Keratinocyte (primary cell): Measurements from ENCODE around the gene APOBEC4. TPM values are rescaled to one million over a fixed set of nuclear protein-coding genes. Genes with fewer than 3 reads are reported as not detected.

Source experiments
- DNase-seq: peaks from one replicate; pipeline ENCODE4 v3.0.0-alpha.2; 2011; ENCODE audit warnings: low read depth, missing footprints, low spot score
- FAIRE-seq: peaks from 2 replicates; lab custom pipeline; 2011; peaks lifted over from hg19 to GRCh38; lab: Jason Lieb, UNC
- H2AFZ ChIP-seq: 2 replicates; pipeline ENCODE4 v1.6.0; 2012; ENCODE audit warnings: low read length, control low read depth, inconsistent platforms; ENCODE audit not compliant: control insufficient read depth
- H3K27ac ChIP-seq: 2 replicates; pipeline ENCODE4 v1.5.1; 2011; ENCODE audit warnings: low read length; ENCODE audit not compliant: control insufficient read depth, insufficient read depth
- H3K27me3 ChIP-seq: 3 replicates; pipeline ENCODE4 v1.6.0; 2011; ENCODE audit warnings: low read length; ENCODE audit not compliant: control insufficient read depth, insufficient read depth; ENCODE audit errors: extremely low read depth
- H3K36me3 ChIP-seq, 2 experiments: 2 replicates in 1 of 2; 3 replicates in 1 of 2; pipeline ENCODE4 v1.5.1; 2011; ENCODE audit warnings: low read length in 2 of 2, mild to moderate bottlenecking in 1 of 2; ENCODE audit not compliant: control insufficient read depth in 2 of 2, insufficient read depth in 2 of 2; ENCODE audit errors: extremely low read depth in 1 of 2
- H3K4me1 ChIP-seq: 3 replicates; pipeline ENCODE4 v1.5.1; 2011; ENCODE audit warnings: low read length; ENCODE audit not compliant: control insufficient read depth, insufficient read depth; ENCODE audit errors: extremely low read depth
- H3K4me2 ChIP-seq: 3 replicates; pipeline ENCODE4 v1.6.0; 2011; ENCODE audit warnings: low read depth, low read length; ENCODE audit not compliant: control insufficient read depth, insufficient read depth; ENCODE audit errors: extremely low read depth
- H3K4me3 ChIP-seq, 3 experiments: fragments of 200-600 bp in 1 of 3; sonication (generic) in 1 of 3; 2 replicates in 2 of 3; 3 replicates in 1 of 3; pipeline ENCODE4 v1.5.1; 2011 to 2016; ENCODE audit warnings: low read length in 3 of 3, mild to moderate bottlenecking in 3 of 3, control low read depth in 2 of 3, inconsistent platforms in 1 of 3, low read depth in 1 of 3, mixed read lengths in 1 of 3, mixed run types in 1 of 3, moderate library complexity in 1 of 3; ENCODE audit not compliant: control insufficient read depth in 2 of 3, insufficient read depth in 2 of 3; ENCODE audit errors: extremely low read depth in 1 of 3
- H3K79me2 ChIP-seq: 2 replicates; pipeline ENCODE4 v1.6.0; 2012; ENCODE audit warnings: low read length; ENCODE audit not compliant: control insufficient read depth, insufficient read depth
- H3K9ac ChIP-seq: 3 replicates; pipeline ENCODE4 v1.6.0; 2011; ENCODE audit warnings: low read length; ENCODE audit not compliant: control insufficient read depth, insufficient read depth; ENCODE audit errors: extremely low read depth
- H3K9me1 ChIP-seq: 3 replicates; pipeline ENCODE4 v1.6.0; 2011; ENCODE audit warnings: low read length; ENCODE audit not compliant: control insufficient read depth, insufficient read depth; ENCODE audit errors: extremely low read depth
- H3K9me3 ChIP-seq: 2 replicates; pipeline ENCODE4 v1.5.1; 2012; ENCODE audit warnings: low read depth, low read length; ENCODE audit not compliant: control insufficient read depth
- H4K20me1 ChIP-seq: 3 replicates; pipeline ENCODE4 v1.6.0; 2011; ENCODE audit warnings: low read length; ENCODE audit not compliant: control insufficient read depth, insufficient read depth; ENCODE audit errors: extremely low read depth
- CTCF ChIP-seq, 3 experiments: IDR thresholded peaks in 1 of 3; conservative IDR thresholded peaks in 1 of 3; optimal IDR thresholded peaks in 1 of 3; 2 replicates in 2 of 3; 3 replicates in 1 of 3; pipeline versions ENCODE3 to v1.5.1; 2011; ENCODE audit warnings: low read length in 3 of 3, mild to moderate bottlenecking in 3 of 3, moderate library complexity in 2 of 3, control low read depth in 1 of 3, inconsistent platforms in 1 of 3; ENCODE audit not compliant: insufficient read depth in 2 of 3; ENCODE audit errors: extremely low read depth in 1 of 3
- EZH2 ChIP-seq: IDR thresholded peaks from one replicate; pipeline ENCODE4 v1.6.1; 2012; ENCODE audit warnings: inconsistent platforms, mild to moderate bottlenecking, low read length, moderate library complexity
- dilution Hi-C: fragments of 300-500 bp; cut with MboI; formaldehyde crosslinking; loops from one replicate; pipeline ENCODE4 v1.7.0; 2020; ENCODE audit warnings: low sequenced_read_pairs; ENCODE audit not compliant: extremely low pct_ligation_motif_present
- polyA plus RNA-seq, 5 experiments: library from polyadenylated mRNA; depleted of rRNA in 3 of 5; stranded (reverse) in 3 of 5; stranded (forward) in 1 of 5; unstranded in 1 of 5; fragments of >200 nt; gene quantifications; 1 replicate in 1 of 5; 2 replicates in 3 of 5; 3 replicates in 1 of 5; pipeline versions ENCODE4 v1.2.1 to v1.2.3, GENCODE V29; 2011 to 2012; ENCODE audit warnings: missing spikeins in 2 of 5, low read depth in 1 of 5, low replicate concordance in 1 of 5

APOBEC4 gene
- polyA plus RNA-seq, 1 donor (not counting 4 experiments of a cell fraction or from before 2014, with no cell fraction given) = not detected

- no peaks in the 10 kb centered on the region for H3K79me2 ChIP-seq
- no peak overlapping the region for H3K27ac ChIP-seq
- no peak for TF ChIP-seq EZH2
- TF ChIP-seq CTCF (optimal IDR thresholded peaks at IDR 0.05 in 1 of 3, IDR thresholded peaks at IDR 0.05 in 1 of 3, conservative IDR thresholded peaks at IDR 0.05 in 1 of 3; ENCODE audit: extremely low read depth in 1 of 3, insufficient read depth in 2 of 3, low read length in 3 of 3) = no peak
- no peaks in the 10 kb centered on the region for H3K9me3 ChIP-seq
- no peaks in the 10 kb centered on the region for H3K9me1 ChIP-seq
- dilution Hi-C loops = no loop called here
- FAIRE-seq = no peak
- H3K4me2 ChIP-seq = no peak overlapping the region
- H3K9ac ChIP-seq = no peak overlapping the region
- H3K4me3 ChIP-seq = no peak overlapping the region
- no peak for DNase-seq
- no peak overlapping the region for H2AFZ ChIP-seq
- no peaks in the 10 kb centered on the region for H3K27me3 ChIP-seq
- H3K4me1 ChIP-seq = no peaks in the 10 kb centered on the region
- H3K36me3 ChIP-seq = no peaks in the 10 kb centered on the region
- no peaks in the 10 kb centered on the region for H4K20me1 ChIP-seq
These were observed 41.6 kb upstream of the APOBEC4 start for GRCh38 chr1:183694755-183695154.

GRCh38 chr1:183694066-183694465 lies 41.0 kb upstream of the APOBEC4 start:
- TF ChIP-seq EZH2 (no peak), CTCF (optimal IDR thresholded peaks at IDR 0.05 in 1 of 3, IDR thresholded peaks at IDR 0.05 in 1 of 3, conservative IDR thresholded peaks at IDR 0.05 in 1 of 3; ENCODE audit: extremely low read depth in 1 of 3, insufficient read depth in 2 of 3, low read length in 3 of 3) (no peak)
- dilution Hi-C loops = no loop called here
- FAIRE-seq (no peak), DNase-seq (no peak)
- Histone ChIP-seq H3K4me2 (no peak overlapping the region), H3K27ac (no peak overlapping the region), H3K79me2 (no peaks in the 10 kb centered on the region), H3K9ac (no peak overlapping the region), H4K20me1 (no peaks in the 10 kb centered on the region), H3K4me3 (no peak overlapping the region), H3K4me1 (no peaks in the 10 kb centered on the region), H3K36me3 (no peaks in the 10 kb centered on the region), H2AFZ (no peak overlapping the region), H3K9me1 (no peaks in the 10 kb centered on the region), H3K27me3 (no peaks in the 10 kb centered on the region), H3K9me3 (no peaks in the 10 kb centered on the region)
